HG03108 (cell line): ENCODE results near the gene ATP6V1A.

Experiments used
- ATAC-seq: cut with Tn5 transposase; IDR thresholded peaks from one replicate; pipeline ENCODE4 v1.9.1; 2021; ENCODE audit warnings: moderate library complexity; ENCODE audit not compliant: unreplicated experiment

The ATP6V1A gene

DNA sequence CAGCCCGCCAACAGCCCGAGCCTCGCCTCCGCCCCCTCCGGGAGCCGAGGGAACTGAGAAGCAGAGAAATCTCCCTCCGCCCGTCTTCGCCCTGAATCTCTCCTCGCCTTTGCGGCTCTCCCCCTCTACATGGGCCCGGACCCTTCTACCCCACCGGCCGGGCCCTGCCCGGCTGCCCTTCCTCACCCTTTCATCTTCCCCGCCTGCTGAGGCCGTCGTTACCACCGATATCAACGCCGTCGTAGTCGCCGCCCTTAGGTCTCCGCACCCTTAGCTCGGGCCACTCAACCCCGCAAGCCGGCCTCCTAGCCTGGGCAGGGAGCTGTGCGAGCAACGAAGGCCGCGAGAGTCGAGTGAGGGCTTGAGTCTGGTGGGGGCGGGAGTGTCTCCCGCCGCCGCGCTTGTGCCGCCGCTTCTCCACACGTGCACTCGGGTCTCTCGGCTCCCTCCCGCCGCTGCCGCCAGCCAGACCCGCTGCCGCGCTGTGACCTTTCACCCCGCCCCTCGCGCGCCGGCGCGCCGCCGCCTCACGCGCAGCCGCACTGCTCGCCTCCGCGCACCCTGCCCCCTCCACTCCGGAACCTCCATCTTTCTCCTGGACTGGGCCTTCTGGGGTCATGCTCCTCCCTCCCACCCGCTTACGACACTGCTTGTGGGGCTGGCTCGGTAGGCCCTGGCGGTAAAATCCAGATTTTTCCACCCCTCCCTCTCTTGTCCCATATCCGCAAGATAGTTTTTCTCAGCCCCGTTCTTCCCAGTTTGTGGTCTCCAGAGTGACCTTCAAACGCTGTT, 883 bp upstream of the ATP6V1A start, which contains the start of gene NAA50:
Gene NAA50, minus strand, starts transcription at position 494 of the 792 bp plus-strand sequence. Its CDS starts 300 bp downstream, at position 194.
- ATAC-seq: peak; percentile 38

DNA sequence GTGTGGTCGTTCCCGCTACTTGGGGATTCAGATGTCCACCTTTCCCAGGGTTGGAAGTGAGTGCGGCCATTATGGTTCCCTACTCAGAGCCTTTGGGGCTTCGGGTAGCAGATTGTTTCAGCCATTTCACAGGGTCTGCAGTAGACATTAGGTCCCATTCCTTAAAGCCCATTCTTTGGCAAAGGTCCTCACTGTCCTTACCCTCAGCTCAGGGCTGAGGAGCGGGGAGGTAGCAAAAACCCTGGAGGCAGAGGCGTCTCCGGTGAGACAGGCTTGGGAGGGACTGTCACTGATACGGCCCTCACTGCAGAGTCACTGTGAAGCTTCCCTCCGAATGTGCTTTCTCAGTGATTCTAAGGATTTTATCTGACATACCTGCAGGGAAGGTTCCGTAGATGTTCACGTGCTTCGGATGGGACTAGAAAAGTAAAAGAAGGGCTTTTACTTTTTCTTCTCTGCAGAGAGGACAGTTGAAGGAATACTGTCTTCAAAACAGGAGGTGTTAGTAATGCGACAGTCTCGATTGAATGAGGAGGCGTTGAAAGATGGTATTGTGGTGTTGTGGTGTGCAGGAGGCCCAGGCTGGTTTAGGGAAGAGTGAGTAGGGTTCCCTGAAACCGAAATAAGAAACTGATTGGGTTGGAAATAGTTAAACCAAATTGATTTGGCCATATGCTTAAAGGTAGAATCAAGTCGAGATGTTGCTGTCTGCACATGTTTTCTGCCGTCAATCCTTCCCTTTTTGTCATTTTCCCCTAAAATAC, 630 bp downstream of the ATP6V1A start:
- no peak for ATAC-seq

DNA sequence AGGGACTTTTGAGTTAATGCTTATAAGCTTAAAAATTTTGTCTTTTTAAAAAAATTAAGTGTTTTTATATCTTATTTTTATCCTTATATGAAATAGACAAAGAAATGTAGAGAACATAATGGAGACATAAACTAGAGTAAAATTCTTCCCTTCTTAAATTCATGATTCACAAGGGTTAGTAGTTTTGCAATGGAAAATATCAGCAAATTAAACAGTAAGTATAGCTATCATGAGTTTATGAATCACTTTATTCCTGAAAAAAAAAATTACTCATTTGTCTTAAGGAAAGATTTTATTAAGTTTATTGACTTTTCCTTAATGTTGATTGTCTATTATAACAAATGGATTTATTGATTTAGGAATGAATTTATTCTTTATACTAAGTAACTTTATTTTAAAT, 4.3 kb downstream of the ATP6V1A start:
- ATAC-seq: no peak

DNA sequence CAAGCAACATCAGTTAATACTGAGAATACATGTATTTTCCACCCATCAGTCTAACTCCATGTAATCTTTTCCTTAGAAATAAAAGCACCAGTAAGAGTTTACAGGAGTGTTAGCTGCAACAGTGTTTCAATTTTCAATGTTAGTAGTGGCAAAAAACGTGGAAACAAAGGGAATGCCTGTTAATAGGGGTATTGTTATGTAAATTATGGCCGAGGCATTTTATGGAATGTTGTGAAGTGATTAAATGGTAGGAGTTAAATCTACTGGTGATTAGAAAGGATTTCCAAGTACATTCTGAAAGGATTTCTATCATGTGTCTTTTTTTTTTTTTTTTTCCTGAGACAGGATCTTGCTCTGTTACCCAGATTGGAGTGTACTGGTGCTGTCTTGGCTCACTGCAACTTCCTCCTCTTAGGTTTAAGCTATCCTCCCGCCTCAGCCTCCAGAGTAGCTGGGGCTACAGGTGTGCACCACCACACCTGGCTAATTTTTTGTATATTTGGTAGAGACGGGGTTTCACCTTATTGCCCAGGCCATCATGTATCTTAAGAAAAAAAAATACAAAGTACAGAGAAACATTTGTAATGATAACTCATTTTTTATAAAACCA, 6.6 kb downstream of the ATP6V1A start:
- ATAC-seq: no peak

DNA sequence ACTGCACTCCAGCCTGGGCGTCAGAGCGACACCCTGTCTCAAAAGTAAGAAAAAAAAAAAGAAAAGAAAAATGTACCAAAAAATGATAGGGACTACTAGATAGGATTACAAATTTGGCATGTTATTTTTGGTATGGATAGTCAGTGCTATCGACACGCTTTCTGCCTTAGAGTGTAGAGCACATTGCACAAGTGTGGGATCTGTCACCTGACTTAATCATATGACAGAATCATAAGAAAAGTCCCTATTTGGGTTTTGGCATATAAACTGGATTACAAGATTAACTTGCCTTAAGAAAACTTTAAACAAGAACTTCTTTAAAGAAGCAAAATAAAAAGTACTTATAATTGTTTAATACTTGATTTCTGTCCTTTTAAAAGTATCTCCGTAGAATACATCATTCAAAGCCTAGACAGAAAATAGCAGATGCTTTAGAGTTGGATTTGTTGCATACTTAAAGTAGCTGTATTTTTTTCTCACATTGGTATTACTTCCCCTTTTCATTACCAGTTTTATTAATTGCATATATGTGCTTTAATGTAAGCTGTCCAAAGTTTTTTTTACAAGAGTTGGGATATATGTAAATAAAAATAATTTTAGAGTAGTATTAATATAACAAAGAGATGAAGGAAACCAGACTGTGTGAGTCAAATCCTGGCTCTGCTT, 7.8 kb downstream of the ATP6V1A start:
- ATAC-seq: no peak

DNA sequence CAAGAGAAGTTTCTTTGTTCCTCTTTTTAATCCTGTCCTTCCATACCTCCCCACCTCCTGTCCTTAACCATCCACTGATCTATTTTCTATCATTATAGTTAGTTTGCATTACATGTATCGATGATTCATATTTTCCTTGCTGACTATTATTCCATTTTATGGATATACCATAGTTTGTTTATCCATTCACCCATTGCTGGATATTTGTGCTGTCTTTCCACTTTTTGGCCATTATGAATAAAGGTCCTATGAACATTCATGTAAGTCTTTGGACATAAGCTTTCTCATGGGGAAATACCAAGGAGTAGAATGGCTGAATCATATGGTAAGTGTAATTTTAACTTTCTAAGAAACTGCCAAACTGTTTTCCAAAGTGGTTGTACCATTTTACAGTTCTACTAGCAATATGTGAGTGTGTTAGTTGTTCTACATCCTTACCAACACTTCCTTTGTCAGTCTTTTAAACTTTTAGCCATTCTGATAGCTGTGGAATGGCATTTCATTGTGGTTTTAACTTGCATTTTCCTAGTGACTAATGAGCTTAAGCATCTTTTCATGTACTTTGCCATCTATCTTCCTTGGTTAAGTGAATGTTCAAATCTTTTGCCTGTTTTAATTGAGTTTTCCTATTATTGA, 11.7 kb downstream of the ATP6V1A start:
- ATAC-seq: no peak

DNA sequence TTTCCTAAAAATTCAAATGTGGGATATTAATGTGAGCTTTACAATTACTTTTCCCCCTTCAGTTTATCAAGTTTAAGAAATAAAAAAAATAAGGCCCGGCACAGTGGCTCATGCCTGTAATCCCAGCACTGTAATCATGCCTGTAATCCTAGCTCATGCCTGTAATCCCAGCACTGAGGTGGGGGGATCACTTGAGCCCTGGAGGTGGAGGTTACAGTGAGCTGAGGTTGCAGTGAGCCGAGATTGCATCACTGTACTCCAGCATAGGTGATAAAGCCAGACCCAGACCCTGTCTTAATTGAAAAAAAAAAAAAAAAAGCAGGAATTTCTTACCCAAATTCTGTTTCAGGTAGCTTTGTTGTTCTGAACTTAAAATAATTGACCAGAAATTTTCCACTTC, 17.9 kb downstream of the ATP6V1A start:
- no peak for ATAC-seq

DNA sequence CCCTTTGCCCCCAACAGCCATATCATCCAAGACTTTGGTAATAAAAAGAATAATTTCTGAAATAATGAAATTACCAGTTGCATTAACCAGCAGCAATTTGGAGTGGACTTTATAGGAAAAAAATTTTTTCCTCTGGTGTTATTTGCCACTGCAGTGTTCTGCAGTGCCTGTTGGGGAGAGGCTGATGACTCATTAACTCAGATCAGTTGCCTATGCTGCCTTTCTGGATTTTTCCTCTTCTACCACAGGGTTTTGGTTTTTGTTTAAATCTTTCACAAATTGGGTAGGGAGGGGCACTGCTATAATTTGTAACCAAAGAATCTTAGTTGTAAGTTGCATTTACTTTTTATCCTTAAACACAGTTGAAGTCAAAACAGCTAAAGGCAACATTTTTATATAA, 22.7 kb downstream of the ATP6V1A start:
- ATAC-seq: peak; percentile 85

DNA sequence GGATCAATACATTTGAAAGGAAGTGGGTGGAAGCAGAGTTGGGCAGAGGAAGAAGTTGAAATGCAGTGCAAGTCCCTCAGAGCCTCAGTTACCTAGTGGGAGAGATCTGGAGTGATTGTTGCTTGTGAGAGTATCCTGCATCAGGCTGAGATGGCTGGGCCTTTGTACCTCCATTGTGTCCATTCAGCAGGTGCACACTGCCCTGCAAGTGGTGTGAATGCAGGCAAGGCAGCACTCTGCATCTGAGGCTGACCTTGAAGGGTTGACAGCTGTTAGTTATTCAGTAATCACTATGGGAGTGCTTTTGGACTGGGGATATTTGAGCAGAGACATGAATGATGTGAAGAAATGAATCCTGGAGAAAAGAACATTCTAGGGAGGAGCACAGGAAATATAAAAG, 25.2 kb downstream of the ATP6V1A start:
- ATAC-seq: no peak

DNA sequence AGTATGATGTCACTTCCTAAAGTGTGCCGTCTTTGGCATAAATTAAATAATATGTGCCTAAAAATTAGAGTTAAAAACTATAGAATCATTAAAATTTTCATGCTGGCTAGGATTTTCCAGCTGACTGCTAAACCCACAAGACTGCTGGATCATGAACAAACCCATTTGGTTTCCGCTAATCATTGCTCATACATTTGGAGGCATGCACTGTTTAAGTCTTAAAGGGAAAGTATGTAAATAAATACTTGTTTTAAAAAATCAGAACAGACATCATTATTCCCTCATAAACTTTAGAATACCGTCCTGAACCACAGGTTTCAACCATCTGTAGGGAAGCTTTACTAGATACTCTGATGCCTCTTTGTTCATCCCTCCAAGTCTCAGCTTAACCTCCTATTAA, 26.5 kb downstream of the ATP6V1A start:
- no peak for ATAC-seq

DNA sequence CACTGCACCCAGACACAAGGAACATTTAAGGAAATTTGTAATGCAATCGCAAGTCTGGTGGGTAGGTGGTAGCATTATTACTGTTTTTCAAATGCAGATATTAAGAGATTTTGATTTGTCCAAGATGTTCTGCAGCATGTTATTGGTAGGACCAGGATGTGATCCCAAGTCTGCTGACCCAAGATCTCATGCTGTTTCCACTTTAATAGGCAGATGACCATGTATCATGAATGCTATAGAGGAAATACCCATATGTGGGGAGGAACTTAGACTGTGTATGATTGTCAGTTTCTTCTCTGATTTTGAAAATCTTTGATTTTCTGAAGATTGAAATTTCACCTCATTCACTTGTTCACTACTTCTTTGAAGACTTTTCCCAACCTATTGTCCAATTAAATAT, 28.7 kb downstream of the ATP6V1A start:
- ATAC-seq: no peak

DNA sequence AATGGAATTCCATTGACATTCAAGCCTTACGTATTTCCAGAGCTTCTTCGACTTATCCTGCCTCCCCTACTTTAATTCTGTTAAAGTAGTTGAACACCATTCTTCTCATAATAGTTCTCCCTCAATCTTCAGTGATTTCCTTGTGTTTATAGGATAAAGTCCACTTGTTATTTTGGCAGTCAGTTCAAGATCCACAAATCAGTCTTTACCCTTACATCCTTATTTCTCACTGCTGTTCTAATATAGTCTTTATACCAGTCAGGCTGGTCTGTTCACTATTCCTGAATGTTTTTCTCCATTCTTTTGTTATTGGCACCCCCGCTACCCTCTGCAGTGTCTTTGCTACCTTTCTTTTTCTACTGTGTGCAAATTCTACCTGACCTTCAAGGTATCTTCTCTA, 29.7 kb downstream of the ATP6V1A start:
- no peak for ATAC-seq

DNA sequence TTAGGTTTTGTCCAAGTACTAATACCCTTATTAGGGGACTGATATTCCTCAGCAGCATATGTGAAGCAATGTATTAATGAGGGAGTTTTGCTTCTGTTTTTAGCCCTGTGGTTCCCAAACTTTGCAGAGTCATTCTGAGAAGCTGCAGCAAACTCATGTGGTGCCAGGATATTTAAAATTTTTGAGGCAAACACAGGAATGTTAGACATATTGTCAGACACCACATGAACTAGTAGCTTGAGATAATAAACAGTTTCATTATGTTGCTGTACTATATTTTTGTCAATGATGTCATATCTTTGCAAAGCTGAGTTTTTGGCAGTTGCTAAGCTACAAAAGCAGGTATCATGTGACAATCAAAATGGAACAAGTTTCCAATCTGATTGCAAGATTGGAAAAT, 36.6 kb downstream of the ATP6V1A start:
- ATAC-seq: peak; percentile 54

DNA sequence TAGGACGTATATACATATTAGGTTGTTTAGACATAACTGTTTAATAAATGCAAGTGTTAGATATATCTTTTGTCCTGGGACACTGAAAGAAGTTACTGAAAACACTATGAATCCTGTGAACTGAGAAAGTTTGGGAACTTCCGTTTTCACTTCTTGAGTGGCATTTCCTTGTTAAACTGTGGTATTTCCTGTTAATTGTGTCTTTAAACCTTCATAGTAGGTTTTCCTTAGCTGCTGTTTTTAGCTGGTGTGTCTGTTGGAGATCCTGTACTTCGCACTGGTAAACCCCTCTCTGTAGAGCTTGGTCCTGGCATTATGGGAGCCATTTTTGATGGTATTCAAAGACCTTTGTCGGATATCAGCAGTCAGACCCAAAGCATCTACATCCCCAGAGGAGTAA, 37.1 kb downstream of the ATP6V1A start:
- ATAC-seq: no peak

DNA sequence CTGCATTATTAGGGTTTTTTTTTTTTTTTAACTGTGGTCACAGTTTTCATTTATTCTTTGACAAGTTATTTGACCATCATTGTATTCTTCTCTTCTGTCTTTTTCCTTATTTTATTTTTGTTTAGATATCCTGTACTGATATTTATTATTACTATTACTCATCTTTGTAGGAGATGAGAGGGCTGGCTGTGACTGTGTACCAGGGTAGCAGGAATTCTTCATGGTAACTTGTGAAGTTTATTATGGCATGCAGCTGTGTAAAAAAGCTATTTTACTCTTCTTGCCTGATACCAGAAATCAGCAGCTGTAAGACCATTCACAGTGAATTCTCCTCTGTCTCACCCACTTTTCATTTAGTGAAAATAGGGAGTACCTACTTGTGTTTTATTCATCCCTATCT, 44.5 kb downstream of the ATP6V1A start:
- no peak for ATAC-seq

DNA sequence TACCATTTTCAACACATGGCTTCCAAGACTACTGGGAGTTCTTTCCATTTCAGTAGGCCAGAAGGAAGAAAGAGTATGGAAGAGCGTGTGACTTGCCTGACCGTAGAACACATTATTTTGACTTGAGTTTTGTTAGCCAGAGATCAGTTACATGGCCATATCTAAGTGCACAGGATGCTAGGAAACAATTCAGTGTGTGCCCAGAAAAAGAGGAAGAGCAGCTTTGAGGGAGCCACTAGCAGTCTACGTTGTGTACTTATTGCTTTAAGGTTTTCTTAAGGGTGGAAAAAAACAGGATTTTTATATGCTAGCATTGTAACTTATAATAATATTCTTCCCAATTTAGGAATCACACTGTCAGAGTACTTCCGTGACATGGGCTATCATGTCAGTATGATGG, 47.7 kb downstream of the ATP6V1A start:
- no peak for ATAC-seq

DNA sequence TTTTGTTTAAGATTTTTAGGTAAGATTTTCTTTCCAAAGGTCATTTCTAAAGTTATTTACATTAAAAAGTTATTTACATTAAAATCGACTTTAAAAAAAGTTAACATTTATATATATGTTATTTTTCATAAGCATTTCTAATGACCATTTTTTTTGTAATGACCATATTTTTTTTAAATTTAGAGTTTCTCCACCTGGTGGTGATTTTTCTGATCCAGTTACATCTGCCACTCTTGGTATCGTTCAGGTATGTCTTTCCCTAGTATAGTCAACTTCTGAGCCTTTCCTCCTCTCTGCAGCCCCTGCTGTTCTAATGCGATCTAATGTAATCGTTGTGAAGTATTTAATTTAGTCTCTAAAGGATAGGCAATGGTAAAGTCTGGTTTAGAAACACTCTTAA, 48.9 kb downstream of the ATP6V1A start:
- ATAC-seq: no peak

DNA sequence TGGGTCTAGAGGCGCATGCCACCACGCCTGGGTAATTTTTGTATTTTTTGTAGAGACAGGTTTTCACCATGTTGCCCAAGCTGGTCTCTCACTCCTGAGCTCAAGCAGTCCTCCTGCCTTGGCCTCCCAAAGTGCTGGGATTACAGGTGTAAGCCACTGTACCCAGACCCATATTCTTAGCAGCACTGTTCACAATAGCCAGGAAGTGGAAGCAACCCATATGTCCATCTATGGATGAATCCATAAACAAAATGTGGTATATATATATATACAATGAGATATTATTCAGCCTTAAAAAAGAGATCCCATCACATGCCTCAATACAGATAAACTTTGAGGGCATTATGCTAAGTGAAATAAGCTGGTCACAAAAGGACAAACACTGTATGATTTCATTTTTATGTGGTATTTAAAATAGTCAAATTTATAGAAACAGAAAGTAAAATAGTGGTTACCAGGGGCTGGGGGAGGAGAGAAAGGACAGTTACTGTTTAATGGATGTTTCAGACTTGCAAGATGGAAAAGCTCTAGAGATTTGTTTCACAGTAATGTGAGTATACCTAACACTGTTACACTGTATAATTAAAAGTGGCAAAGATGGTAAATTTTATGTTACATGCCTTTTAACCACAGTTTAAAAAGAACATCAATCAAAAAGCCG, 56.1 kb downstream of the ATP6V1A start:
- ATAC-seq: no peak

DNA sequence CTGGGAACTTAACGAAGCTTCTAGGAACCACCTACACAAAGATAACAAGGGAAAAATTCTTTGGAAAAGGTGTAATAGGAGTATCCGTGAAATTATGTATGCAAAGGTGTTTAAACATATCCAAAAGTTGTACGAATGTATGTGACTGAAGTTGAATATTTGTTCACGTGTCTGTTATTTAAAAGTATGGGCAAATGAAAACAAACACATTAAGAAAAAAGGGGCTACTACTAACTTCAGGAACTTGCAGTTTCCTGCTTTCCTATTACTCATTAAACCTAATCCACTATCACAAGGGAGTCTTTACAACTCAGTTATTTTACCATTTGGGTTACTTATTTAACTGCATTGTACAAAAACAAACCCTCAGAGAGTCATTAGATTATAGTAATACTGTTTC, 57.8 kb downstream of the ATP6V1A start:
- peak; percentile 51 for ATAC-seq

DNA sequence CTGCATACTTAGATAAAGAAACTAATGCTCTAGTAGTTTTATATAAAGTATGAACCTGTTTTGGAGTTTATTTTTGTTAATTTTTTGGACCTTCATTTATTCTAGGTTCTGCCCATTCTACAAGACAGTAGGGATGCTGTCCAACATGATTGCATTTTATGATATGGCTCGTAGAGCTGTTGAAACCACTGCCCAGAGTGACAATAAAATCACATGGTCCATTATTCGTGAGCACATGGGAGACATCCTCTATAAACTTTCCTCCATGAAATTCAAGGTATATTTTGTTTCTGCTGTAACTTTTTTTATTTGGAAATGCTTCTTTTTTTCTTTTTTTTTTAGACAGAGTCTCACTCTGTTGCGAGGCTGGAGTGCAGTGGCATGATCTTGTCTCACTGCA, 58.4 kb downstream of the ATP6V1A start:
- ATAC-seq: no peak
